DMS153 treated with DMSO at 0.1 percent for 48 hours (cell line): ENCODE data around the gene ADPRM.
"Not testable (repeated sequence)": the region's sequence is repeated elsewhere in the genome, so short reads cannot be mapped to it uniquely, and the experiment has no call there.

Experiments used
- DNase-seq: peaks from one replicate; lab custom pipeline; 2025; ENCODE audit not compliant: unreplicated experiment; lab: John Stamatoyannopoulos, UW

ADPRM gene

GRCh38 chr17:10699856-10700255 is 2.5 kb downstream of the ADPRM start:
- no peak for DNase-seq

- DNase-seq: no peak
Observed at GRCh38 chr17:10702574-10702973, 5.2 kb downstream of the ADPRM start.

DNA sequence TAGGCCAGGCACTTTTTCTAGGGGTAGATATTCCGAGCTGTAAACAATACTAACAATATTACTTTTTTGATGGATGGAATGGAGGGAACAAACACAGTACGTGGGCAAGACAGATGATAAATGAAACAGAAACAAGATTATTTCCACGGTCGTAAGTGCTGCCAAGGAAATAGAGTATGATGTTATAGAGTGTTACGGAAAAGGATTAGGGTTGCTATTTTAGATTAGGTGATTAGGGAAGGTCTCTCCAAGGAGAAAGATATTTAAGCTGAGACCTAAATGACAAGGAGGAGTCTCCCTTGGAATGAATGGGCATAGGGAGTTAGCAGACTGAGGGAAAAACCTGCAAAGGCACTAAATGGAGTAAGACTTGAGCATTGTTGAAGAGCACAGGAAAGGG is 8.3 kb downstream of the ADPRM start:
- DNase-seq: no peak

DNA sequence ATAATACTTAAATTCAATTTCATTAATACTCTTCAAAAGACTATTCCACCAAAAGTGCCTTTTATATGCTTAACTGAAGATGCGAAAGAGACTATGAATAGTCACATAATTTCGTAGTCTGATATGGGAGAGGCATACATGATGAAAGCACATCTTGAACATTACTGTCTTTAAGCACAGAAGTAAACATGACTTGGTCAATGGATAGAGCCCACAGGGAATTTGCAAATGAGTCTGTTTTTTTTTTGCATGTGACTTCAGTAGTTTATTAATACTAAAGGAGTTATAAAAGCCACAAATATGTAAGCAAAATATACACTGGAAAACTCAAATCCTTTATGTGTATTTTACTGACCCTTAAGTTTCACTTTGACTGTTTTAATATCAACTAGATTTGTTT is 15.9 kb downstream of the ADPRM start:
- DNase-seq: no peak

DNA sequence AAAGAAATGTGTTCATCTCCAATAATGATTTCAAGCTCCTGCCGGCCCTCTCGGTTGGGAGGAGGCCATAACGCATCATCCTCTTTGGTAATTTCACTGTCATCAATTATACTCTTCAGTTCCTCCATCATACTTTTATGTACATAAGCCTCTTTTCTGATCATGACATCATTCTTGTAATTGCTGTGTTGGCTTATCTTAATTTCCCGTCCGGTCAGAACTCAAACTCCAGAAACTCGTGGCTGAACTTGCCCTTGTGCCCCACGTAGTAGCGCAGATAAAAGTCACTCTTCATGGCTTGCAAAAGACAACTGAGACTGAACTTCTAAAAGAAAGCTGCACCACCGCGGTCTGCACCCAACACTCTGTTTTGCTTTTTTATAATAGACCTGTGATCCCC is 18.8 kb downstream of the ADPRM start:
- DNase-seq: no peak

DNA sequence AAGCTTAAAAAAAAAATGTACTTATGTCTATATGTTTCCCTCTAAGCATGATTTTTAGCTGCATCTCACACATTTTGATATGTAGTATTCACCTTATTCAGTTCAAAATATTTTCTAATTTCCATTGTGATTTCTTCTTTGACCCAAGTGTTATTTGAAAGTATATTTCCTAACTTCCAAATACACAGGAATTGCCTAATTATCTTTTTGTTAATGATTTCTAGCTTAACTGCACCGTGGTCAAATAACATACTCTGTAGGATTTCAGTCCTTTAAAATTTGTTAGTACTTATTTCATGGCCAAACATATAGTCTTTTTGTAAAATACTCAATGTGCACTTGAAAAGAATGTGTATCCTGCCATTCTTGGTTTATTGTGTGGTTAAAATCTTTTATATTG is 21.2 kb downstream of the ADPRM start:
- DNase-seq: no peak

GRCh38 chr17:10724546-10725195 is 27.3 kb downstream of the ADPRM start:
- DNase-seq: no peak

GRCh38 chr17:10725262-10725661 is 27.9 kb downstream of the ADPRM start:
- DNase-seq: no peak

DNA sequence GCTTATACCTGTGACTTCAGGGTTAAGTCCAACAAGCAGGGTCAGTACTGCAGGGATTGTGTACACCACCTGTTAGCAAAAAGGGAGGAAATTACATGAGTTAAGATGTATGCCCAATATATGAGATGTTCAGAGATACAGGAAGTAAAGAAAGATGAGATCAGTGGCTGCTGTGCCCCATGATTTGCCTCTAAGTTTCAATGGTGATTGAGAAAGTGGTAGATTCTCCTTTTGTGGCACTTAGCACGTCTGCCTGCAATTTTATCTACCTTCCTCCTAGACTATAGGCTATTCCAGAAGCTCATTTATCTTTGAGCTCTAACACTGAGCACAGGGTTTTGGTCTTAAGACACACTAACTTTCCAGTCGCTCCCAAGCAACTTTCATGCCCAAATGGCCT is 28.8 kb downstream of the ADPRM start:
- DNase-seq: no peak

- DNase-seq: no peak
Observed at GRCh38 chr17:10727192-10727591, 29.8 kb downstream of the ADPRM start.

DNA sequence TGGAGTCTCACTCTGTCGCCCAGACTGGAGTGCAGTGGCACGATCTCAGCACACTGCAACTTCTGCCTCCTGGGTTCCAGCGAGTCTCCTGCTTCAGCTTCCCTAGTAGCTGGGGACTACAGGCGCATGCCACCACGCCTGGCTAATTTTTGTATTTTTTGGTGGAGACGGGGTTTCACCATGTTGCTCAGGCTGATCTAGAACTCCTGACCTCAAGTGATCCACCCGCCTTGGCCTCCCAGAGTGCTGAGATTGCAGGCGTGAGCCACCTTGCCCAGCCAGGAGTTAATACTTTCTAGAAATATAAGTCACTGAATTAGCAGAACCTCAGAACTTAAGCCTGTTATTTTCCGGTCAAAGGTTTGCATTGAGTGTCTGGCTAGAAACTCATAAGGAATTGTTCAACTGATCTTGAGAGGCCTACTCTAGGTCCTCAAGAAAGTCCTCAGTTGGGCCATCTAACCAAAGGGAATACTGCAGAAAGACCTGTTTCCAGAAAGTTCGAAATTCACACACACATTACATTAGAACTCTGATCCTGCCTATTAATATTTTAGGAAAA is 31.0 kb downstream of the ADPRM start:
- DNase-seq: no peak

GRCh38 chr17:10729334-10730193 is 32.2 kb downstream of the ADPRM start, which contains the start of gene TMEM220:
Gene TMEM220, minus strand, starts transcription at chr17:10730023. Its CDS starts 172 bp downstream, at chr17:10729851.
- DNase-seq: no peak

DNA sequence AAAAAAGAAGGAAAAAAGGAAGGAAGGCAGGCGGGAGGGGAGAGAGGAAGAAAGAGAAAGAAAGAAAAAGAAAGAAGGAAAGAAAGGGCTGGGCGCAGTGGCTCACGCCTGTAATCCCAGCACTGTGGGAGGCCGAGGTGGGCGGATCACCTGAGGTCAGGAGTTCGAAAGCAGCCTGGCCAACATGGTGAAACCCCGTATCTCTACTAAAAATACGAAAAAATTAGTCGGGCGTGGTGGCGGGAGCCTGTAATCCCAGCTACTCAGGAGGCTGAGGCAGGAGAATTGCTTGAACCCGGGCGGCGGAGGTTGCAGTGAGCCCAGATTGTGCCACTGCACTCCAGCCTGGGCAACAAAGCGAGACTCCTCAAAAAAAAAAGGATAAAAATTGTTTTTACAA is 32.9 kb downstream of the ADPRM start:
- DNase-seq: not testable (repeated sequence)

DNA sequence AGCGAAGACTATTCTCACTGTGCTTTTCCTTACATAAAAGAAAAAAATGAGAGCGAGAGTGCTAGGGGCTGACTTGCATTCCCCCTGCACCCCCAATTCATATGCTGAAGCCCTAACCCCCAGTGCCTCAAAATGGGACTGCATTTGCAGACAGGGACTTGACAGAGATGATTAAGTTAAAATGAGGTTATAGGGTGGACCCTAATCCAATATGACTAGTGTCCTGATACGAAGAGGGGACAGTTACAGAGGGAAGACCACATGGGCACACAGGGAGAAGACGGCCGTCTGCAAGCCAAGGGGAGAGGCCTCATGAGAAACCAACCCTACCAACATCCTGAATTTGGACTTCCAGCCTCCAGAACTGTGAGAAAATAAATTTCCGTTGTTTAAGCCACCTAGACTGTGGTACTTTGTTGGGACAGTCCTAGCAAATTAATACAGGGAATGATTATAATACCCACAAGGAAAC is 34.0 kb downstream of the ADPRM start:
- DNase-seq: no peak

GRCh38 chr17:10732121-10732520 is 34.7 kb downstream of the ADPRM start:
- DNase-seq: not testable (repeated sequence)

DNA sequence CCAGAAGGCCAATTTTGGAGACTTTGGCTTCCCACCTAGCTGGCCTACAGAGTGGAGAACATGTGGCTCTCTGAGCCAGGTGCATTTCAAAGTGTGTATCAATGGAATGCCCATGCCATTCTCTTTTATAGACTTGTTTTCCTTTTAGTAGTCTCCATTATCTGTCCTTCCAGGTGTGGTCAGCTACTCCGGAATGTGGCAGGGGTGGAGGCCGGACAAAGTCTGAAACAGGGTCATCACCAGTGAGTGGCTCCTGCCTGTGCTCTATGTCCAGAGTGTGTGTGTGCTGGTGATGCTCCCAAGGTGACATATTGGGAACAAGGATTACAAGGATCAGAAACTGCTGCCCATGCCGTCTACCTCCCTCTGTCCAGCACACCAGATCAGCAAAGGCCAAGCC is 36.3 kb downstream of the ADPRM start:
- no peak for DNase-seq

DNA sequence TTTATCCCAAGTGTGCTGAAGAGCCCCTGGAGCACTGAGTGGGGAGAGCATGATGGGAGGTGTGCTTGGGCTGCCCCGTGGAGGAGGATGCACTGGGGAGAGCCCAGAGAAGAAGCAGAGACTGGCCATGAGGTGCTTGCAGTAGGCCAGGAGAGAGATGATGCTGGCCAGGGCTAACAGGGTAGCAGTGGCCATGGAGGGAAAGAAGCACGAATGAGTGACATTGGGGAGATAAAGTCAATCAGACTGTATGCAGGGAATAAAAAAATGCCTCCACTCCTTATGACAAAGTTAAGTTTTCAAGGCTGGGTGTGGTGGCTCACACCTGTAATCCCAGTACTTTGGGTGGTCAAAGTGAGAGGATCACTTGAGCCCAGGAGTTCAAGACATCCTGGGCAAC is 37.9 kb downstream of the ADPRM start:
- no peak for DNase-seq

- no peak for DNase-seq
Observed at GRCh38 chr17:10735821-10736220, 38.4 kb downstream of the ADPRM start.

DNA sequence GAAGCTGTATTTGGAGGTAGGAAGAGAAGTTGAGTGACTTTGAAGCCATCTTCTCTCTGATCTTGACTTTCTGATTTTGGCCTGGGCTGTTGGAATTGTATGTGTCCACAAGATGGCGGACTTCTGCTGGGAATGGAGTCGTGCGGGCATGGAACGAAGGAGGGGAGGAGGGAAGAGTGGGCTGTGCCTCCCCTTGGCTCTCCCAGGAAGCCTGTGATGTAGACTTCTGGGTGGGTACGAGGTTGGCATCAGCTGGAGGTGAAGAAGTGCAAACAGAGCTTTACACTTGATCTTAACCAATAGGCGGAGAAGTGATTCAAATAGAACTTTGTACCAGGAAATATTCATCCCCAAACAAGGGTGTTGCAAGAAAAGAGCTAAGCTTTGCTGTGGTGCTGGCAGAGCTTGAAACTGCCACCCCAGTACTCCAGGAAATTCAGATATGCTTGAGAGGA is 39.8 kb downstream of the ADPRM start:
- DNase-seq: peak; percentile 3

DNA sequence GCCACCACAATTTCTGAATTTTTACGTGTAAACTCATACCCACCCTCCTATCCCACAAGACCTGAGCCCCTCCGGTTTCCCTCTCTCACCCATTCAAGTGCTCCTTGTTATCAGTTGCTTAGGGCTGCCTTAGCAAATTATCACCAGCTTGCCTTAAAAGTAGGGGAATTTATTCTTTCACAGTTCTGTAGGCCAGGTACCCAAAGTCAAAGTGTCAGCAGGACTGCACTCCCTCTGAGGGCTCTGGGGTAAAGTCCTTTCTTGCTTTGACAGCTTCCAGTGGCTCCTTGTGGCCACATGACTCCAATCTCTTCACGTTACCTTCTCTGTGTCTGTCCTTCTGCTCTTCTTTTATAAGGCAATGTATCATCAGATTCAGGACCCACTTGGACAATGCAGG is 40.3 kb downstream of the ADPRM start:
- DNase-seq: no peak

DNA sequence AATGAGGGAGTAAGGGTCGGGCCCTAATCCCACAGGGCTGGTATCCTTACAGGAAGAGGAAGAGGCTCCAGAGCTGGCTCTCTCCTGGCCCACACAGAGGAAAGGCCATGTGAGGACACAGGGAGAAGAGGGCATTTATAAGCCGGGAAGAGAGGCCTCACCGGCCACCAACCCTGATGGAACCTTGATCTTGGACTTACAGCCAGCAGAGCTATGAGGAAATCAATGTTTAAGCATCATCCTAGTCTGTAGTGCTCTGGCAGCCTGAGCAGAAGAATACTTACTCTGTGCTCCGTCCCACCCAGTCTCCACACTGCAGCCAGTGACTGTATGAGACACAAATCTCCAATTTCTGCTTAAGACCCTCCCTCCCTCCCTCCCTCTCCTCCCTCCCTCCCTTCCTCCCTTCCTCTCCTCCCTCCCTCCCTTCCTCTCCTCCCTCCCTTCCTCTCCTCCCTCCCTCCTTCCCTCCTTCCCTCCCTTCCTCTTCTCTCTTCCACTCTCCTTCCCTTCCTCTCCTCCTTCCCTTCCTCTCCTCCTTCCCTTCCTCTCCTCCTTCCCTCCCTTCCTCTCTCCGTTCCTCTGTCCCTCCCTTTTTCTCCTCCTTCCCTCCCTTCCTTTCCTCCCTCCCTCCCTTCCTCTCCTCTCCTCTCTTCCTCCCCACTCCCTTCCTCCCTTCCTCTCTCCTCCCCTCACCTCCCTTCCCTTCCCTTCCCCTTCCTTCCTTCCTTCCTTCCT is 41.3 kb downstream of the ADPRM start:
- DNase-seq: no peak
